Cardiac muscle cell (in vitro differentiated cells and primary cell): ENCODE results near the gene PARP8. TPM values are rescaled to one million over a fixed set of nuclear protein-coding genes. Genes with fewer than 3 reads are reported as not detected.

Experiments
- DNase-seq, 2 donors: peaks; one replicate each; pipeline versions ENCODE4 v3.0.0 to v3.0.0-alpha.2; 2010 to 2017; ENCODE audit warnings: low read depth in 1 of 2, low spot score in 1 of 2
- H3K27ac ChIP-seq: fragments of 200-600 bp; sonication (generic); 2 replicates; pipeline ENCODE4 v1.5.1; 2016
- H3K27me3 ChIP-seq: fragments of 200-600 bp; sonication (generic); 2 replicates; pipeline ENCODE4 v1.6.0; 2016; ENCODE audit warnings: control low read depth
- H3K36me3 ChIP-seq: fragments of 200-600 bp; sonication (generic); 2 replicates; pipeline ENCODE4 v1.5.1; 2016; ENCODE audit warnings: control low read depth
- H3K4me1 ChIP-seq: fragments of 200-600 bp; sonication (generic); 2 replicates; pipeline ENCODE4 v1.8.1; 2017; ENCODE audit warnings: low read depth, mild to moderate bottlenecking, mixed run types
- H3K4me3 ChIP-seq: fragments of 200-600 bp; sonication (generic); 2 replicates; pipeline ENCODE4 v1.5.1; 2016; ENCODE audit warnings: mild to moderate bottlenecking
- H3K9me3 ChIP-seq: fragments of 200-600 bp; sonication (generic); 2 replicates; pipeline ENCODE4 v1.5.1; 2017; ENCODE audit warnings: low read depth, mild to moderate bottlenecking, control low read depth
- polyA plus RNA-seq: library from polyadenylated mRNA; unstranded; fragments of >200 nt; fragmentation: Nextera tagmentation; extraction: Ambion mirVana; gene quantifications from 2 replicates; pipeline ENCODE4 v1.2.1, GENCODE V29; 2016
- total RNA-seq: library from RNA; depleted of rRNA; stranded (reverse); fragments of >200 nt; gene quantifications from 2 replicates; pipeline ENCODE4 v1.2.3, GENCODE V29; 2016
- TF ChIP-seq, protein P1 (sequence below): IDR thresholded peaks from 2 replicates; pipeline ENCODE4 v1.5.1; 2012; ENCODE audit warnings: low read depth, mild to moderate bottlenecking, low read length

The PARP8 gene
- total and polyA plus RNA-seq, 2 experiments from 2014 or later: 18.2 to 19.8 TPM

DNA sequence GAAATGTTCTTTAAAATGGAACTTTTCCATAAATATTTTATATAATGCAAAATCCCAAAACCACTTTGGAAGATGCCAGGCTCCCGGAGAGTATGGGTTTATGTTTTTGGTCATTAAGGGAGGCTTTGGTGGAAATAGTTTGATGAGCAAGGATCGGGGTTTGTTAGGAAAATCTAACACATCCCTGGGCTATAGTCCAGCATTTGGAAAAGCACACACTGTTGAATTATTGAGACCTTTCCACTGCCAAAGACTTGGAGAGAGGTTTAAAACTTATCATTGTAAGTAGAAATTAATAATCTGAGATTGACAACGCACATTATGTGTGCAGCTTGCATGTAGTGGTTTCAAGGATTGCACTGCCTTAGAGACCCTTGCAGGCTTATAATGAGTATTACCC lies 156.3 kb downstream of the PARP8 start:
- Histone ChIP-seq H3K4me3 (no peak overlapping the region), H3K9me3 (no peaks in the 10 kb centered on the region), H3K36me3 (peaks cover 3% of the 10 kb centered on the region), H3K27me3 (no peaks in the 10 kb centered on the region), H3K4me1 (no peaks in the 10 kb centered on the region), H3K27ac (no peak overlapping the region)
- TF ChIP-seq, protein P1, sequence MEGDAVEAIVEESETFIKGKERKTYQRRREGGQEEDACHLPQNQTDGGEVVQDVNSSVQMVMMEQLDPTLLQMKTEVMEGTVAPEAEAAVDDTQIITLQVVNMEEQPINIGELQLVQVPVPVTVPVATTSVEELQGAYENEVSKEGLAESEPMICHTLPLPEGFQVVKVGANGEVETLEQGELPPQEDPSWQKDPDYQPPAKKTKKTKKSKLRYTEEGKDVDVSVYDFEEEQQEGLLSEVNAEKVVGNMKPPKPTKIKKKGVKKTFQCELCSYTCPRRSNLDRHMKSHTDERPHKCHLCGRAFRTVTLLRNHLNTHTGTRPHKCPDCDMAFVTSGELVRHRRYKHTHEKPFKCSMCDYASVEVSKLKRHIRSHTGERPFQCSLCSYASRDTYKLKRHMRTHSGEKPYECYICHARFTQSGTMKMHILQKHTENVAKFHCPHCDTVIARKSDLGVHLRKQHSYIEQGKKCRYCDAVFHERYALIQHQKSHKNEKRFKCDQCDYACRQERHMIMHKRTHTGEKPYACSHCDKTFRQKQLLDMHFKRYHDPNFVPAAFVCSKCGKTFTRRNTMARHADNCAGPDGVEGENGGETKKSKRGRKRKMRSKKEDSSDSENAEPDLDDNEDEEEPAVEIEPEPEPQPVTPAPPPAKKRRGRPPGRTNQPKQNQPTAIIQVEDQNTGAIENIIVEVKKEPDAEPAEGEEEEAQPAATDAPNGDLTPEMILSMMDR: no peak
- no peak for DNase-seq

DNA sequence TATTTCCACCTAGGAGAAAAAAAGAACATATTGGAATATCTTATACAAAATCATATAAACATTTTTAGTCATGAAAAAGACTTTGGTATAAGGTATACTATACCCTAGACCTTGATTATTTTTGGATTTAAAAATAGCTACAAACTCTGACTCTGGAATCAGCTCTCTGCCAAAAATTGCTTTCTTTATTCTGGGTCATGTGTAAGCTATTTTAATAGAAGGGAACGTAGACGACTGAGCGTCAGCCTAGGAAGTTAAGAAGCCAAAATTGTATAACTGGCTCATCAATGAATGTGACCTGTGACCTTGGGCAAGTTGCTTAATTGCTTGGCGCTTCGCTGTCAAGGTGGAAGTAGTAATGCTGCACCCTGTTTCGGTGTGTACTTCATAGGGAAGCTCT lies 157.1 kb downstream of the PARP8 start:
- no peak overlapping the region for H3K4me3 ChIP-seq
- H3K36me3 ChIP-seq: peaks cover 10% of the 10 kb centered on the region
- no peaks in the 10 kb centered on the region for H3K27me3 ChIP-seq
- no peaks in the 10 kb centered on the region for H3K4me1 ChIP-seq
- H3K9me3 ChIP-seq: no peaks in the 10 kb centered on the region
- TF ChIP-seq, protein P1: no peak
- H3K27ac ChIP-seq: no peak overlapping the region
- no peak for DNase-seq

DNA sequence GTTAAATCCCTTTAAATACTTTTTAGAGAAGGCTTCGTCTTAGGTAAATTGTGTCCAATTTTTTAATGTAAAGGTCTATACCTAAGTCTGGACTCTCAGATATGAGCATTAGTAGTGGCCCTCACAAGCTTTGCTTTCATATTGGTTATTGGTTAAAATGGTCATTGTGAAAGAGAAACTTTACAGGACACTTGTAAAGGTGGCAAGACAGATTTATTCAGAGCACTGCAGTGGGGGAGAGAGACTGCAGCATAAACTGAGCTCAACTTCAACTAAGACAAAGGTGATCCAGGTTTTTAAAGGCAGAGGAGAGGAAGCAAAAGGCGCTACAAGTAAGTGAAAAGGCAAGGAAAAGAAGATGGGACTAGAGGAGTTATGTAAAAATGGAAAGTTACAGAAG lies 157.7 kb downstream of the PARP8 start:
- H3K4me1 ChIP-seq: no peaks in the 10 kb centered on the region
- no peaks in the 10 kb centered on the region for H3K27me3 ChIP-seq
- H3K36me3 ChIP-seq: peaks cover 10% of the 10 kb centered on the region
- TF ChIP-seq, protein P1: no peak
- H3K27ac ChIP-seq: no peak overlapping the region
- no peak overlapping the region for H3K4me3 ChIP-seq
- no peak for DNase-seq
- H3K9me3 ChIP-seq: no peaks in the 10 kb centered on the region

DNA sequence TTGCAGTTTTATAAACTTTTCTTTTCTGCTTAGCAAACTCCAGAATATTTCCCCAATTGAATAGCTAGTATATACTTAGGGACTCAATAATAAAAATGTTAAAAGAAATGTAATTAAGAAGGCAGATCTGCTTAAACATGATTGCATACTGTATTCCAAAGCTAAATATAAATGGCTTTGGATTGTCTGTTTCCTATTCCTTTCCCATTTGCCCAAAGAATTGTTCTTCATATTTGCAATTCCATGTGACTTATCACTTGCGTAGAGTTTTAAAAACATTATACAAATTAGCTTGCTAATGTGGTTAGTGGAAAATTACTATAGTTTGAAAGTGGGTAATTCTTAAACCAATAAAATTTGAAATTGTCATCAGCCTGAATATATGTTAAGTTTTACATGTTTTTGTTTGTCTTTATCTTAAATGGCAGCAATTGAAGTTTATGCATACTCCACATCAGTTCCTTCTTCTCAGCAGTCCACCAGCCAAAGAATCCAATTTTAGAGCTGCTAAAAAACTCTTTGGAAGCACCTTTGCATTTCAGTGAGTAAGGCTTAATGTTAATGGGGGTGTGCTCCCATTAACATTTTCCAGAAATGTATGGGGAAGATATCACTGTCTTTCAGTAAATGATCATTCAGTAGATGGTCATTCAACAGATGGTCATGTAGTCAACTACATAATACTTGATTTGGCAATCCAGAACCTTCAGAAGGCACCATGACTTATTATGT lies 161.2 kb downstream of the PARP8 start:
- Histone ChIP-seq H3K9me3 (no peaks in the 10 kb centered on the region), H3K27me3 (no peaks in the 10 kb centered on the region), H3K36me3 (peaks cover 17% of the 10 kb centered on the region), H3K27ac (no peak overlapping the region), H3K4me1 (no peaks in the 10 kb centered on the region), H3K4me3 (no peak overlapping the region)
- DNase-seq: no peak
- TF ChIP-seq, protein P1: no peak

DNA sequence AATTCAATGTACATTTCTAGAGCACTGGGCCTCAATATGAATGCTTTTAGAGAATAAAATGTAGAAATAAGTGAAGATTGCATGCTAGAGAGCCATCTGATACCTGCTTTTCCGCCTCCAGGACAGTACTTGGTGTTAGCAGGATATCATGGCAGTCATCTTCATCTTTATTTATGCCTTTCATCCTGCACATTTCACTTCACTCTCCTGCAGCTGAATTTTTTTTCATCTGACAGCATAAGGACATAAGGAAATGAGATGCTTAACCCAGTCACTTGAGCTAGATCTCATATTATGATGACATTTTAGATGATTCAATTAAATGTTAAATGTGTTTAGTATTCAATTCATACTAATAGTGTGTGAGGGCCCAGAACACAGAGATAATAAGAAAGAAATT lies 162.6 kb downstream of the PARP8 start:
- Histone ChIP-seq H3K27ac (no peak overlapping the region), H3K4me1 (no peaks in the 10 kb centered on the region), H3K27me3 (no peaks in the 10 kb centered on the region), H3K4me3 (no peak overlapping the region), H3K36me3 (peaks cover 17% of the 10 kb centered on the region), H3K9me3 (no peaks in the 10 kb centered on the region)
- no peak for DNase-seq
- TF ChIP-seq, protein P1: no peak
